ENCODE results near the gene SIRT6.
"Not testable (repeated sequence)": the region's sequence is repeated elsewhere in the genome, so short reads cannot be mapped to it uniquely, and the experiment has no call there.

DNA sequence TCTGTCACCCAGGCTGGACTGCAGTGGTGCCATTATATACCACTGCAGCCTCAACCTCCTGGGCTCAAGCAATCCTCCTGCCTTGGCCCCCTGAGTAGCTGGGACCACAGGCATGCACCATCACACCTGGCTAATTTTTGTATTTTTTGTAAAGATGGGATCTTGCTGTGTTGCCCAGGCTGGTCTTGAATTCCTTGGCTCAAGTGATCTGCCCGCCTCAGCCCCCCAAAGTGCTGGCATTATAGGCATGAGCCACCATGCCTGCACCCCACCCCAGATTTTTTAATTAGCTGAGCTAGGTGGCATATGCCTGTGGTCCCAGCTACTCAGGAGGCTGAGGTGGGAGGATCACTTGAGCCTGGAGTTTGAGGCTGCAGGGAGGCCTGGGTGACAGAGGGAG, 39.4 kb downstream of the SIRT6 start:
- TF ChIP-seq TARDBP (IDR thresholded peaks at IDR 0.05); FOXK2 (IDR thresholded peaks at IDR 0.05); FOXM1 (IDR thresholded peaks at IDR 0.05; ENCODE audit: borderline replicate concordance); HDGF (IDR thresholded peaks at IDR 0.05; ENCODE audit: borderline replicate concordance); SP1 (IDR thresholded peaks at IDR 0.05); ELF4 (IDR thresholded peaks at IDR 0.05); CTBP1 (IDR thresholded peaks at IDR 0.05; ENCODE audit: borderline replicate concordance); BHLHE40 (IDR thresholded peaks at IDR 0.05; ENCODE audit: borderline replicate concordance); NFRKB (IDR thresholded peaks at IDR 0.05); FOXA1 (IDR thresholded peaks at IDR 0.05): not testable (repeated sequence)
- TF ChIP-seq, protein P1, sequence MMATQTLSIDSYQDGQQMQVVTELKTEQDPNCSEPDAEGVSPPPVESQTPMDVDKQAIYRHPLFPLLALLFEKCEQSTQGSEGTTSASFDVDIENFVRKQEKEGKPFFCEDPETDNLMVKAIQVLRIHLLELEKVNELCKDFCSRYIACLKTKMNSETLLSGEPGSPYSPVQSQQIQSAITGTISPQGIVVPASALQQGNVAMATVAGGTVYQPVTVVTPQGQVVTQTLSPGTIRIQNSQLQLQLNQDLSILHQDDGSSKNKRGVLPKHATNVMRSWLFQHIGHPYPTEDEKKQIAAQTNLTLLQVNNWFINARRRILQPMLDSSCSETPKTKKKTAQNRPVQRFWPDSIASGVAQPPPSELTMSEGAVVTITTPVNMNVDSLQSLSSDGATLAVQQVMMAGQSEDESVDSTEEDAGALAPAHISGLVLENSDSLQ (IDR thresholded peaks at IDR 0.05): not testable (repeated sequence)

Data from HEK293T (cell line).